ENCODE data around the gene SPAG9. TPM values are rescaled to one million over a fixed set of nuclear protein-coding genes. Genes with fewer than 3 reads are reported as not detected.

Gene SPAG9
- total and polyA plus RNA-seq, 2 of the 8 experiments (the other 6 are each of a cell fraction or from before 2014, with no cell fraction given) = 9.8 to 63.8 TPM

GRCh38 chr17:50976951-50977472 lies 143.7 kb downstream of the SPAG9 start:
- no peak overlapping the region for H3K14ac ChIP-seq (ENCODE audit: insufficient read length)
- no peak overlapping the region for H3K27ac ChIP-seq (ENCODE audit: low read depth, low read length)
- no peak overlapping the region for H3K18ac ChIP-seq (ENCODE audit: extremely low read depth, low read length)
- no peak overlapping the region for H2BK20ac ChIP-seq (ENCODE audit: low read length)
- no peak overlapping the region for H3K4ac ChIP-seq (replicated peaks; ENCODE audit: insufficient read length, low read depth, low read length)
- H3K23ac ChIP-seq (ENCODE audit: insufficient read length) = no peak overlapping the region
- H4K5ac ChIP-seq (ENCODE audit: insufficient read length, low read depth, low read length) = no peak overlapping the region
- H3K9me3 ChIP-seq (ENCODE audit: insufficient read depth in 2 of 2, low read depth in 1 of 2, low read length in 1 of 2) = no peaks in the 10 kb centered on the region
- ChIA-PET POLR2A (ENCODE audit: partially characterized antibody) (no interaction called here), CTCF (ENCODE audit: partially characterized antibody) (interaction anchor here (0.7 to 0.8 kb wide), 2 partner anchors 20 to 193 kb away, joined by 3 read pairs; no protein-coding TSS in a partner anchor)
- DNase-seq (ENCODE audit: low read depth in 1 of 2, low spot score in 2 of 2) (no peak), FAIRE-seq (no peak)
- H3K4me1 ChIP-seq (replicated peaks in 1 of 4; ENCODE audit: control insufficient read depth in 3 of 4, insufficient read depth in 4 of 4, low read length in 3 of 4) = no peaks in the 10 kb centered on the region
- TF ChIP-seq RBBP5 (IDR thresholded peaks at IDR 0.05; ENCODE audit: borderline replicate concordance, low read depth, low read length) (no peak), NANOG (IDR thresholded peaks at IDR 0.05; ENCODE audit: insufficient read depth, low read depth, low read length, poor library complexity, severe bottlenecking) (no peak), TAF1 (IDR thresholded peaks at IDR 0.05; ENCODE audit: low read depth, low read length) (no peak), EGR1 (IDR thresholded peaks at IDR 0.05; ENCODE audit: borderline replicate concordance, low read depth, low read length) (no peak), TAF7 (optimal IDR thresholded peaks at IDR 0.05; ENCODE audit: borderline replicate concordance, low read depth, low read length) (no peak)
- H3K36me3 ChIP-seq (ENCODE audit: control insufficient read depth in 2 of 4, insufficient read depth in 4 of 4, low read length in 3 of 4) = peaks cover 6 to 40% (median 19%) of the 10 kb centered on the region in 4 experiments; a peak in 7 of 8 replicates
- H4K91ac ChIP-seq (replicated peaks; ENCODE audit: insufficient read length, low read length) = no peak overlapping the region
- no peaks in the 10 kb centered on the region for H3K27me3 ChIP-seq (replicated peaks in 1 of 4; ENCODE audit: control insufficient read depth in 3 of 4, extremely low read depth in 1 of 4, insufficient read depth in 3 of 4, low read length in 3 of 4)
- no peak overlapping the region for H4K8ac ChIP-seq (ENCODE audit: extremely low read depth, insufficient read depth, low read length)
- WGBS, 2 experiments (ENCODE audit: extremely low coverage in 1 of 2, insufficient coverage in 1 of 2, insufficient read length in 1 of 2, insufficient replicate concordance in 2 of 2, low coverage in 1 of 2, low lambda C conversion rate in 2 of 2, missing lambda C conversion rate in 1 of 2) = 73% methylated on average over 2 of the region's 2 CpGs; no CpG with 5 or more reads in 1 of the 2 experiments
- no peak overlapping the region for H3K56ac ChIP-seq (replicated peaks; ENCODE audit: insufficient read length, low read depth, low read length)
- no peak overlapping the region for H2BK12ac ChIP-seq (ENCODE audit: low read depth, low read length)
- peaks cover 0 to 2% of the 10 kb centered on the region in 2 experiments for H4K20me1 ChIP-seq (replicated peaks in 1 of 2; ENCODE audit: control insufficient read depth in 1 of 2, insufficient read depth in 2 of 2, low read length in 2 of 2)
- H3K4me2 ChIP-seq (ENCODE audit: insufficient read depth in 1 of 2, low read depth in 2 of 2, low read length in 2 of 2) = no peak overlapping the region
- H3K4me3 ChIP-seq (ENCODE audit: extremely low read depth in 1 of 4, insufficient read depth in 2 of 4, low read depth in 3 of 4, low read length in 4 of 4) = no peak overlapping the region
- H2BK15ac ChIP-seq (ENCODE audit: low read length) = no peak overlapping the region
- no peak overlapping the region for H2AFZ ChIP-seq (ENCODE audit: low read length)
- no peaks in the 10 kb centered on the region for H3K79me2 ChIP-seq (ENCODE audit: control insufficient read depth in 1 of 2, insufficient read depth in 2 of 2, low read length in 2 of 2)
- no peaks in the 10 kb centered on the region for H3K23me2 ChIP-seq (ENCODE audit: low read depth, low read length)
- no peaks in the 10 kb centered on the region for H3K79me1 ChIP-seq (ENCODE audit: low read depth, low read length)
- no peak overlapping the region for H3K9ac ChIP-seq (replicated peaks in 1 of 4; ENCODE audit: extremely low read depth in 1 of 4, low read depth in 3 of 4, low read length in 3 of 4)
- H2BK5ac ChIP-seq (ENCODE audit: low read depth, low read length) = no peak overlapping the region
- no peak overlapping the region for H2AK5ac ChIP-seq (ENCODE audit: low read depth, low read length)
- H2BK120ac ChIP-seq (replicated peaks; ENCODE audit: low read depth, low read length) = no peak overlapping the region

Data from H1 (cell line).